ENCODE data around the gene TSPEAR.

The TSPEAR gene

DNA sequence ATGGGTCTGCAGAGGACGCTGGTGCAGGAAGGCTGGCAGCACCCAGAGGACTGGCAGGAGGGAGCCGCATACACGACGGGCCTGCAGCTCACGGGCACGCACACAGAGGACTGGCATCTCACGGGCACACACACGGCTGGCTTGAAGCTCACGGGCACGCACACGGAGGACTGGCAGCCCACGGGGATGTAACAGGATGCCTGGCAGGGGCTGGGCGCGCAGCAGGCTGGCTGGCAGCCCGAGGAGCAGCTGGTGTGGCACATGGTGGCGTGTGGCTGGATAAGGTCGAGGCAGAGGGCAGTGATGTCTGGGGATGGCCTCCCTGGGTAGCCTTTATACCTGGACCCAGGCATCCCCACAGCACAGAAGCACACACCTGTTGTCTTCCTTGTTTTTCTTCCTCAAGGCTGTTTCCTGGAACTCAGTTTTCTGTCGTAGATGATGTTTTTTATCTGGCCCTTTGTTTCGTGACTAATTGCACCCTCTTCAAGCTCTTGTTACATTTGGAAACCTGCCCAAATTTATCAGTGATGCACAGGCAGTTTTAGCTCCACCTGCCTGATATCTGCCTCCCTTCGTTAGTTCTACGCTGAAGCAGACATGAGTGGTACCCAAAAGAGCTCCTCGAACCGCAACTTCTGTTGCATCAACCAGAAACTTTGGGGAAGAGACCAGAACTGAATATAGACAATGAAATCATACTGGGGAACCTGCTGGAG, 29.4 kb downstream of the TSPEAR start, which contains the start of gene KRTAP12-1:
Gene KRTAP12-1, minus strand, starts transcription at position 303 of the 719 bp plus-strand sequence. Its CDS starts 40 bp downstream, at position 263.
- no peak for DNase-seq (ENCODE audit: low spot score)
- POLR2A ChIA-PET (ENCODE audit: low non-redundant PET), result no interaction called here
- CTCF ChIA-PET, result no interaction called here
- TF ChIP-seq, protein P1, sequence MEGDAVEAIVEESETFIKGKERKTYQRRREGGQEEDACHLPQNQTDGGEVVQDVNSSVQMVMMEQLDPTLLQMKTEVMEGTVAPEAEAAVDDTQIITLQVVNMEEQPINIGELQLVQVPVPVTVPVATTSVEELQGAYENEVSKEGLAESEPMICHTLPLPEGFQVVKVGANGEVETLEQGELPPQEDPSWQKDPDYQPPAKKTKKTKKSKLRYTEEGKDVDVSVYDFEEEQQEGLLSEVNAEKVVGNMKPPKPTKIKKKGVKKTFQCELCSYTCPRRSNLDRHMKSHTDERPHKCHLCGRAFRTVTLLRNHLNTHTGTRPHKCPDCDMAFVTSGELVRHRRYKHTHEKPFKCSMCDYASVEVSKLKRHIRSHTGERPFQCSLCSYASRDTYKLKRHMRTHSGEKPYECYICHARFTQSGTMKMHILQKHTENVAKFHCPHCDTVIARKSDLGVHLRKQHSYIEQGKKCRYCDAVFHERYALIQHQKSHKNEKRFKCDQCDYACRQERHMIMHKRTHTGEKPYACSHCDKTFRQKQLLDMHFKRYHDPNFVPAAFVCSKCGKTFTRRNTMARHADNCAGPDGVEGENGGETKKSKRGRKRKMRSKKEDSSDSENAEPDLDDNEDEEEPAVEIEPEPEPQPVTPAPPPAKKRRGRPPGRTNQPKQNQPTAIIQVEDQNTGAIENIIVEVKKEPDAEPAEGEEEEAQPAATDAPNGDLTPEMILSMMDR (conservative IDR thresholded peaks at IDR 0.05; ENCODE audit: low read depth), result no peak
- no peak within 1 kb of the TSS for H3K27ac ChIP-seq

GRCh38 chr21:44681152-44681551, 30.2 kb downstream of the TSPEAR start:
- TF ChIP-seq, protein P1 (conservative IDR thresholded peaks at IDR 0.05; ENCODE audit: low read depth), result no peak
- POLR2A ChIA-PET (ENCODE audit: low non-redundant PET), result no interaction called here
- DNase-seq (ENCODE audit: low spot score), result no peak
- CTCF ChIA-PET, result no interaction called here
- H3K27ac ChIP-seq, result no peak overlapping the region

- ChIA-PET POLR2A (ENCODE audit: low non-redundant PET) (no interaction called here), CTCF (no interaction called here)
- no peak for DNase-seq (ENCODE audit: low spot score)
- TF ChIP-seq, protein P1 (conservative IDR thresholded peaks at IDR 0.05; ENCODE audit: low read depth), result no peak
- no peak overlapping the region for H3K27ac ChIP-seq
Measured at GRCh38 chr21:44677881-44678280, 33.5 kb downstream of the TSPEAR start.

- POLR2A ChIA-PET (ENCODE audit: low non-redundant PET), result no interaction called here
- CTCF ChIA-PET, result interaction anchor here (0.6 kb wide), 1 partner anchor 182 kb away, joined by 3 read pairs; no protein-coding TSS in a partner anchor
Measured at GRCh38 chr21:44671911-44672310, 39.5 kb downstream of the TSPEAR start.

DNA sequence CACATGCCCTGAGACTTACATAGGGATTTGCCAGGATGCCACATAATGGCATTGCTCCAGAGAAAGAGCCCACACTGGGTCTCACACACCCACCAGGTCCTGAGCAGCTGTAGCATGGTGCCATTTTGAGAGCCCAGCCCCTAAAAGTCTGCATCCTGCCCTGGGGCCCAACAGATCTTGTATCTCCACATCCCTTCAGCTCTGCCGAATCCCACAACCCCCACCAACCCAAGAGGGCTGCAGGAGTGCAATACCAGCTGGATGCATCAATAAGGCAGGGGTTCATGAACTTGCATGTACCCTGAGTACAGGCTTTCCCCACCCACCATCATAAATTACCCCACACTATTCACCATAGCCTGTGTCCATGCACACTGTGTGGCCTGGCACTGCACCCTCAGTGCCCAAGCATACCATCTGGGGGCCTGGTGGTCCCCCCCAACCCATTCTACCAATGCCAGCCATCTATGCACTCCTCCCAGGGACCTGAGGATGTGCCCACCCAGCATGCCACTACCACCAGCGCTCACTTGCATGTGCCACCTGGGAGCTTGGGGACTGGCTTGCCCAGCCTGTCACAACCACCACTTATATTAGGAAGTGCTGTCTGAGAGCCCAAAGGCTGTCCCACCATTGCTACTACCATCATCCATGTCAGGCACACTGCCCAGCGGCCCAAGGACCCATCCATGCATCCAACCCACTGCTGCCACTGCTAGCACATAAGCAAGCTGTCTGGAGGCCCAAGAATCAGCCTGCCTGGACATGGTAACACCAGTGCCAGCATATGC, 40.5 kb downstream of the TSPEAR start:
- TF ChIP-seq, protein P1 (conservative IDR thresholded peaks at IDR 0.05; ENCODE audit: low read depth), result no peak
- no peak for DNase-seq (ENCODE audit: low spot score)
- H3K27ac ChIP-seq, result no peak overlapping the region
- ChIA-PET CTCF (no interaction called here), POLR2A (ENCODE audit: low non-redundant PET) (no interaction called here)

More at GRCh38 chr21:44671911-44672310, 39.5 kb downstream of the TSPEAR start:
- DNase-seq (ENCODE audit: low spot score), result no peak
- TF ChIP-seq, protein P1 (conservative IDR thresholded peaks at IDR 0.05; ENCODE audit: low read depth), result no peak
- no peak overlapping the region for H3K27ac ChIP-seq

DNA sequence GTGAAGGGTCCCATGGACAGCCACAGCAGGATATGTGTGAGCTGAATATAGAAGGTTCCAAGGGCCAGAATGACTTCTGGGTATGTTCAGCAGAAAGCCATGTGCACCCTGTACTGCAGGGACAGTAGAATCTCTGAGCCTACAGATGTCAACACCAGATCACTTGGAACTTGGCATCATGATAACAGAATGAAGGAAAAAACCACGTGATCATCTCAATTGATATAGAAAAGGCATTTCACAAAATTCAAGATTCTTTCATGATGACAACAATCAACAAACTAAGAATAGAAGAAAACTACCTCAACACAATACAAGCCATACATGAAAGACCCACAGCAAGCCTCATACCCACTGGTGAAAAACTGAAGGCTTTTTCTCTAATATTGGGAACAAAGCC, 43.8 kb downstream of the TSPEAR start:
- TF ChIP-seq, protein P1 (conservative IDR thresholded peaks at IDR 0.05; ENCODE audit: low read depth), result no peak
- no peak for DNase-seq (ENCODE audit: low spot score)
- no peak overlapping the region for H3K27ac ChIP-seq
- ChIA-PET POLR2A (ENCODE audit: low non-redundant PET) (no interaction called here), CTCF (no interaction called here)
